GM18498 (cell line): ENCODE measurements around the gene EHD2.
"Not testable (repeated sequence)": the region's sequence is repeated elsewhere in the genome, so short reads cannot be mapped to it uniquely, and the experiment has no call there.

ENCODE experiments used
- ATAC-seq: cut with Tn5 transposase; IDR thresholded peaks from one replicate; pipeline ENCODE4 v1.9.1; 2021; ENCODE audit warnings: mild to moderate bottlenecking, moderate library complexity; ENCODE audit not compliant: unreplicated experiment

EHD2 gene

GRCh38 chr19:47746129-47746528 is 32.9 kb downstream of the EHD2 start:
- ATAC-seq = not testable (repeated sequence)

GRCh38 chr19:47749326-47749725 is 36.1 kb downstream of the EHD2 start:
- ATAC-seq = no peak

GRCh38 chr19:47750752-47751151 is 37.5 kb downstream of the EHD2 start:
- no peak for ATAC-seq

GRCh38 chr19:47752440-47753211 is 39.4 kb downstream of the EHD2 start:
- no peak for ATAC-seq

GRCh38 chr19:47754206-47755064 is 41.2 kb downstream of the EHD2 start:
- no peak for ATAC-seq

- no peak for ATAC-seq
Observed at GRCh38 chr19:47755065-47755761, 42.0 kb downstream of the EHD2 start.

GRCh38 chr19:47755762-47756626 is 42.8 kb downstream of the EHD2 start:
- no peak for ATAC-seq

GRCh38 chr19:47756627-47756929 is 43.4 kb downstream of the EHD2 start:
- ATAC-seq = no peak

- ATAC-seq = no peak
Observed at GRCh38 chr19:47756953-47757608, 43.9 kb downstream of the EHD2 start.

- no peak for ATAC-seq
Observed at GRCh38 chr19:47757617-47758442, 44.6 kb downstream of the EHD2 start.

- no peak for ATAC-seq
Observed at GRCh38 chr19:47758443-47758804, 45.2 kb downstream of the EHD2 start.

- no peak for ATAC-seq
Observed at GRCh38 chr19:47760632-47760999, 47.4 kb downstream of the EHD2 start.

- ATAC-seq = no peak
Observed at GRCh38 chr19:47761566-47761965, 48.3 kb downstream of the EHD2 start.

GRCh38 chr19:47762151-47762550 is 48.9 kb downstream of the EHD2 start:
- no peak for ATAC-seq

- ATAC-seq = no peak
Observed at GRCh38 chr19:47762615-47763308, 49.5 kb downstream of the EHD2 start.

GRCh38 chr19:47764705-47765104 is 51.5 kb downstream of the EHD2 start:
- not testable (repeated sequence) for ATAC-seq

GRCh38 chr19:47765523-47766358 is 52.5 kb downstream of the EHD2 start:
- ATAC-seq = no peak

- no peak for ATAC-seq
Observed at GRCh38 chr19:47766359-47766620, 53.1 kb downstream of the EHD2 start.
